ENCODE data around the gene CACNA1G. TPM values are rescaled to one million over a fixed set of nuclear protein-coding genes. Genes with fewer than 3 reads are reported as not detected.

Gene CACNA1G
- total RNA-seq, 2 donors from 2014 or later: 0.03 to 0.06 TPM

DNA sequence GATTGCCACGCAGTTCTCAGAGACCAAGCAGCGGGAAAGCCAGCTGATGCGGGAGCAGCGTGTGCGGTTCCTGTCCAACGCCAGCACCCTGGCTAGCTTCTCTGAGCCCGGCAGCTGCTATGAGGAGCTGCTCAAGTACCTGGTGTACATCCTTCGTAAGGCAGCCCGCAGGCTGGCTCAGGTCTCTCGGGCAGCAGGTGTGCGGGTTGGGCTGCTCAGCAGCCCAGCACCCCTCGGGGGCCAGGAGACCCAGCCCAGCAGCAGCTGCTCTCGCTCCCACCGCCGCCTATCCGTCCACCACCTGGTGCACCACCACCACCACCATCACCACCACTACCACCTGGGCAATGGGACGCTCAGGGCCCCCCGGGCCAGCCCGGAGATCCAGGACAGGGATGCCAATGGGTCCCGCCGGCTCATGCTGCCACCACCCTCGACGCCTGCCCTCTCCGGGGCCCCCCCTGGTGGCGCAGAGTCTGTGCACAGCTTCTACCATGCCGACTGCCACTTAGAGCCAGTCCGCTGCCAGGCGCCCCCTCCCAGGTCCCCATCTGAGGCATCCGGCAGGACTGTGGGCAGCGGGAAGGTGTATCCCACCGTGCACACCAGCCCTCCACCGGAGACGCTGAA, 15.2 kb downstream of the CACNA1G start:
- DNase-seq (no peak), ATAC-seq (peak; percentile 36)
- intact Hi-C loops (cut with DNase I, micrococcal nuclease): no loop called here

DNA sequence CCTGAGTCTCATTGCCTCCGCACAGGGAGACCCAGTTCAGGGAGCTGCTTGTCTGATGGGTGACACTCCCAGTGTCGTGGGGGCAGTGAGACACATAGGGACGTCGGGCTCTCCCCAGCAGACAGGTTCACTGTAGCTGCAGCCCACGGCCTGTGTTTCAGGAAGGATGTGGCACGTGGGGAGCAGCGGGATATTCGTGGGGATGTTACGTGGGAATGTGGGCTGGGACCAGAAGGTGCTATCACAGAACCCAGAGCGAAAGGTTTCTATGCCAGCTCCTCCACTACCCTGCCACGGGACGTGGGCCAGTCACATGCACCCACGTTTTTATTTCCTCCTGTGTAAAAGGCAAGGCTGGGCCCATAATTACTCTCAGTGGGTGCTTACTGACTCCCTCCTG, 16.3 kb downstream of the CACNA1G start:
- no peak for ATAC-seq
- intact Hi-C loops (cut with DNase I, micrococcal nuclease): no loop called here
- no peak for DNase-seq

DNA sequence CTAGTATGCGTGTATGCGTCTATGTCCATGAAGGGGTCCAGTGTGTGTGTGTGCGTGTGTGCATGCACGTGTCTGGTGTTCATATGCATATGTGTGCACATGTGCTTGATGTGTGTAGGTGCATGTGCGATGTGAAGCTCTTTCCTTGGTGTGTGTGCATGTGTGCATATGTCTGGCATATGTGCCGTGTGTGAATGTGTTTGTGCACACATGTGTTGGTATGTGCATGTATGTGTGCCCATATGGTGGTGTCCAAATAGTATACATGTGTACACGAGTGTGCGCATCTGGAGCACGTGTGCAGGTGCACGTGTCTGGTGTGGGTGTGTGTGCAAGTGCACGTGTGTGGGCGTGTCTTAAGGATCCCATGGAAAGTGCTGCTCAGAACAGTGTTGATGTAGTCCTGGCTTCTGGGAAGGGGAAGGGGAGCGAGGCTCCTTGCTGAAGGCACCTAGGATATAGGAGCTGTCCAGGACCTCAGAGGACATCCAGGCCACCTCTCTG, 17.0 kb downstream of the CACNA1G start:
- no peak for ATAC-seq
- intact Hi-C loops (cut with DNase I, micrococcal nuclease): no loop called here

DNA sequence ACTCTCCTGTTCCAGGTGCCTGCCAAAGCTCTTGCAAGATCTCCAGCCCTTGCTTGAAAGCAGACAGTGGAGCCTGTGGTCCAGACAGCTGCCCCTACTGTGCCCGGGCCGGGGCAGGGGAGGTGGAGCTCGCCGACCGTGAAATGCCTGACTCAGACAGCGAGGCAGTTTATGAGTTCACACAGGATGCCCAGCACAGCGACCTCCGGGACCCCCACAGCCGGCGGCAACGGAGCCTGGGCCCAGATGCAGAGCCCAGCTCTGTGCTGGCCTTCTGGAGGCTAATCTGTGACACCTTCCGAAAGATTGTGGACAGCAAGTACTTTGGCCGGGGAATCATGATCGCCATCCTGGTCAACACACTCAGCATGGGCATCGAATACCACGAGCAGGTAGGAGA, 17.7 kb downstream of the CACNA1G start:
- DNase-seq (no peak), ATAC-seq (no peak)
- intact Hi-C loops (cut with DNase I, micrococcal nuclease): no loop called here

More for the DNA sequence above, 17.0 kb downstream of the CACNA1G start:
- DNase-seq: no peak

GRCh38 chr17:50579399-50579798, 18.9 kb downstream of the CACNA1G start:
- ATAC-seq: no peak
- intact Hi-C loops (cut with DNase I, micrococcal nuclease): no loop called here
- DNase-seq: no peak

DNA sequence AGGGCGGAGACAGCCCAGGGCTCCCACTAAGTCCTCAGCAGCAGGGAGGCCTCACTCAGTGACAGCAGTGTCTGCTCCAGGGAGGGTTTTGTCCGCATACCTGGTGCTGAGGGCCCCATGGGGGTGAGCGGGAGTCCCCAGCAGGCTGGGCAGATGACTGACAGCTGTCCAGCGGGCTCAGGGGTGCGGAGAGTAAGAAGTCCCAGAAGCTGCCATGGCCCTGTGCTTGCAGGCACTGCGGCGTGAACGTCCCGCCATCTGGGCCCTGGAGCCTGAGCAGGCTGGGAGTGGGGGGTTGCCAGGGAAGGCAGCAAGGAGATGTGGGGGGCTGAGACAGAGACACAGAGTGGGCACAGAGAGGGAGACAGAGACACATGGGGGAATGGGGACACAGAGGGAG, 20.1 kb downstream of the CACNA1G start:
- no peak for ATAC-seq
- intact Hi-C loops (cut with DNase I, micrococcal nuclease): no loop called here
- no peak for DNase-seq

GRCh38 chr17:50581316-50581715, 20.8 kb downstream of the CACNA1G start:
- intact Hi-C loops (cut with DNase I, micrococcal nuclease): no loop called here
- DNase-seq (no peak), ATAC-seq (no peak)

GRCh38 chr17:50582741-50583140, 22.2 kb downstream of the CACNA1G start:
- ATAC-seq (no peak), DNase-seq (no peak)
- intact Hi-C loops (cut with DNase I, micrococcal nuclease): no loop called here

GRCh38 chr17:50583641-50584040, 23.1 kb downstream of the CACNA1G start:
- ATAC-seq (no peak), DNase-seq (no peak)
- intact Hi-C loops (cut with DNase I, micrococcal nuclease): no loop called here

- intact Hi-C loops (cut with DNase I, micrococcal nuclease): no loop called here
- ATAC-seq (no peak), DNase-seq (no peak)
Observed at GRCh38 chr17:50584116-50584515, 23.6 kb downstream of the CACNA1G start.

GRCh38 chr17:50584749-50585148, 24.2 kb downstream of the CACNA1G start:
- DNase-seq: no peak
- ATAC-seq: no peak
- intact Hi-C loops (cut with DNase I, micrococcal nuclease): no loop called here

- ATAC-seq (no peak), DNase-seq (no peak)
- intact Hi-C loops (cut with DNase I, micrococcal nuclease): no loop called here
Observed at GRCh38 chr17:50585346-50585745, 24.8 kb downstream of the CACNA1G start.

GRCh38 chr17:50585891-50586290, 25.4 kb downstream of the CACNA1G start:
- DNase-seq: no peak
- intact Hi-C loops (cut with DNase I, micrococcal nuclease): no loop called here
- ATAC-seq: no peak

GRCh38 chr17:50586421-50587247, 26.1 kb downstream of the CACNA1G start:
- no peak for DNase-seq
- no peak for ATAC-seq
- intact Hi-C loops (cut with DNase I, micrococcal nuclease): no loop called here

- DNase-seq (no peak), ATAC-seq (no peak)
- intact Hi-C loops (cut with DNase I, micrococcal nuclease): no loop called here
Observed at GRCh38 chr17:50587571-50587970, 27.1 kb downstream of the CACNA1G start.

GRCh38 chr17:50588391-50589049, 28.0 kb downstream of the CACNA1G start:
- DNase-seq (no peak), ATAC-seq (no peak)
- intact Hi-C loops (cut with DNase I, micrococcal nuclease): no loop called here

DNA sequence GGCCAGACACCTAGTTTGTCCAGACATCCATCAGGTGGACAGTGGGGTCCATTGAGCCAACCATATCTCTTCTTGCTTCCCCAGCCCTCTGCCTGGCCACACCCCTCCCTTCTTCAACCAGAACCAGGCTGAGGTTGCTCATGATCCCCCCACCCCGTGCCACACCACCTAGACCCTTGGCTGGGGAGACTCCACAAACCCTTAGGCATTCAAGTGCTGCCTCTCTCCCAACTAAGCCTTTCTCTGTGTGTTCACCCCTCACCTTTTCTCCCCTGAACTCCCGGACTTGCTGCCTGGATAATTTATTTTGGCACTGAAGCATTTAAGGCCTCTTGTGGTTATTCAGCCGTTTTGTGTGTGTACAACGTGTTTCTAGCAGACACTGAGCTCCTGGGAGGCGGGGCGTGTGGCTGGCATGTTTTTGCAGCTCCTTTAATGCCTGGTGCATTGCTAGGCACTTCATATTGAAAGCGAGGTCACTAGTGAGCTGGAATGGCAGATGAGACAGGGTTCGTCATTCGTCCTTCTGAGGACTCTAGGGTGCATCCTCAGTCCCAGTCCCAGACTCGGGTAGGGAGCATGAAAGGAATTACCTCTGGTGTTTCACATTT, 28.7 kb downstream of the CACNA1G start:
- intact Hi-C loops (cut with DNase I, micrococcal nuclease): no loop called here
- ATAC-seq (peak; percentile 7), DNase-seq (no peak)

GRCh38 chr17:50590946-50591737, 30.6 kb downstream of the CACNA1G start:
- no peak for ATAC-seq
- intact Hi-C loops (cut with DNase I, micrococcal nuclease): no loop called here
- no peak for DNase-seq

GRCh38 chr17:50593321-50593720, 32.8 kb downstream of the CACNA1G start:
- no peak for DNase-seq
- ATAC-seq: no peak
- intact Hi-C loops (cut with DNase I, micrococcal nuclease): no loop called here
